Endothelial cell of umbilical vein (primary cell): Measurements from ENCODE around the gene CLSTN2. TPM values are rescaled to one million over a fixed set of nuclear protein-coding genes. Genes with fewer than 3 reads are reported as not detected.

ENCODE experiments used
- BruUV-seq: library from RNA; stranded (reverse); fragments of 400-500 nt; replicated peaks from 2 replicates; lab custom pipeline; 2021; lab: Mats Ljungman, UMichigan
- CTCF ChIA-PET: fragments of 300-600, 350-600 bp; sonication (Branson Sonifier 250); formaldehyde crosslinking; loops from one replicate; lab custom pipeline; 2021; ENCODE audit warnings: antibody characterized with exemption, inconsistent platforms; lab: Charles Lee
- POLR2A ChIA-PET: fragments of 300-600, 350-600 bp; sonication (Branson Sonifier 250); formaldehyde crosslinking; loops from one replicate; lab custom pipeline; 2021; ENCODE audit warnings: antibody characterized with exemption, inconsistent platforms; lab: Charles Lee
- DNase-seq: peaks from one replicate; pipeline ENCODE4 v3.0.0-alpha.2; 2011; ENCODE audit warnings: low read depth, low spot score
- FAIRE-seq: peaks from 2 replicates; lab custom pipeline; 2011; peaks lifted over from hg19 to GRCh38; lab: Jason Lieb, UNC
- H2AFZ ChIP-seq: 2 replicates; pipeline ENCODE4 v1.6.0; 2012; ENCODE audit warnings: low read depth, low read length, control low read depth, inconsistent platforms
- H3K27ac ChIP-seq: 2 replicates; pipeline ENCODE4 v1.5.1; 2011; ENCODE audit warnings: low read depth, mild to moderate bottlenecking, control low read depth, low read length, moderate library complexity; ENCODE audit not compliant: insufficient read depth
- H3K27me3 ChIP-seq, 2 experiments: 2 replicates each; pipeline versions ENCODE4 v1.6.0 to v1.6.1; 2011; ENCODE audit warnings: low read length in 2 of 2, mixed read lengths in 1 of 2; ENCODE audit not compliant: control insufficient read depth in 2 of 2, insufficient read depth in 2 of 2
- H3K36me3 ChIP-seq, 2 experiments: 2 replicates in 1 of 2; 3 replicates in 1 of 2; pipeline ENCODE4 v1.5.1; 2011; ENCODE audit warnings: low read length in 2 of 2, mild to moderate bottlenecking in 1 of 2, moderate library complexity in 1 of 2; ENCODE audit not compliant: control insufficient read depth in 2 of 2, insufficient read depth in 2 of 2; ENCODE audit errors: extremely low read depth in 1 of 2
- H3K4me1 ChIP-seq: 3 replicates; pipeline ENCODE4 v1.5.1; 2011; ENCODE audit warnings: mild to moderate bottlenecking, low read length; ENCODE audit not compliant: control insufficient read depth, insufficient read depth; ENCODE audit errors: extremely low read depth
- H3K4me2 ChIP-seq: 2 replicates; pipeline ENCODE4 v1.6.1; 2011; ENCODE audit warnings: low read length, control low read depth, mixed read lengths; ENCODE audit not compliant: insufficient read depth
- H3K4me3 ChIP-seq, 3 experiments: fragments of 200-600 bp in 1 of 3; sonication (generic), shearing (Covaris generic) in 1 of 3; replicated peaks in 1 of 3; 2 replicates each; pipeline ENCODE4 v1.5.1; 2011 to 2016; ENCODE audit warnings: control low read depth in 3 of 3, low read length in 3 of 3, mild to moderate bottlenecking in 2 of 3, inconsistent platforms in 1 of 3, low read depth in 1 of 3, moderate library complexity in 1 of 3; ENCODE audit not compliant: insufficient read depth in 1 of 3
- H3K79me2 ChIP-seq: 2 replicates; pipeline ENCODE4 v1.6.0; 2012; ENCODE audit warnings: low read length, inconsistent platforms; ENCODE audit not compliant: control insufficient read depth, insufficient read depth
- H3K9ac ChIP-seq: replicated peaks from 2 replicates; pipeline ENCODE3; 2011; ENCODE audit warnings: low read length, control low read depth; ENCODE audit not compliant: insufficient read depth; ENCODE audit errors: extremely low read depth
- H3K9me1 ChIP-seq: replicated peaks from 3 replicates; pipeline ENCODE4 v1.6.0; 2011; ENCODE audit warnings: mild to moderate bottlenecking, low read length; ENCODE audit not compliant: control insufficient read depth, insufficient read depth; ENCODE audit errors: extremely low read depth
- H3K9me3 ChIP-seq: replicated peaks from 2 replicates; pipeline ENCODE4 v1.5.1; 2012; ENCODE audit warnings: low read length, inconsistent platforms; ENCODE audit not compliant: control insufficient read depth, insufficient read depth
- H4K20me1 ChIP-seq: replicated peaks from 2 replicates; pipeline ENCODE3; 2011; ENCODE audit warnings: mild to moderate bottlenecking, low read length; ENCODE audit not compliant: control insufficient read depth, insufficient read depth; ENCODE audit errors: extremely low read depth
- EZH2 ChIP-seq: IDR thresholded peaks from 2 replicates; pipeline ENCODE4 v1.6.1; 2012; ENCODE audit warnings: borderline replicate concordance, low read depth, mild to moderate bottlenecking, moderate library complexity, low read length, inconsistent platforms; ENCODE audit not compliant: severe bottlenecking
- FOS ChIP-seq: IDR thresholded peaks from 2 replicates; pipeline ENCODE4 v1.6.1; 2011; ENCODE audit warnings: mild to moderate bottlenecking, low read length, moderate library complexity, borderline replicate concordance; ENCODE audit not compliant: insufficient read depth
- GATA2 ChIP-seq: IDR thresholded peaks from 2 replicates; pipeline ENCODE4 v1.7.0; 2011; ENCODE audit warnings: low read depth, mild to moderate bottlenecking, moderate library complexity, mixed read lengths, low read length; ENCODE audit not compliant: insufficient read length, insufficient read depth
- JUN ChIP-seq: IDR thresholded peaks from 2 replicates; pipeline ENCODE4 v1.6.1; 2011; ENCODE audit warnings: borderline replicate concordance, low read depth; ENCODE audit not compliant: insufficient read length, insufficient read depth
- MAX ChIP-seq: IDR thresholded peaks from 2 replicates; pipeline ENCODE4 v1.6.1; 2011; ENCODE audit not compliant: insufficient read depth, insufficient read length
- MYC ChIP-seq: IDR thresholded peaks from one replicate; pipeline ENCODE4 v1.6.1; 2011; ENCODE audit warnings: mild to moderate bottlenecking, low read depth, low read length
- POLR2A ChIP-seq: IDR thresholded peaks from 2 replicates; pipeline ENCODE4 v1.6.1; 2012; ENCODE audit warnings: low read depth, mild to moderate bottlenecking, control low read depth, low read length
- POLR2AphosphoS5 ChIP-seq: IDR thresholded peaks from 2 replicates; pipeline ENCODE4 v1.6.1; 2012; ENCODE audit warnings: low read depth, mild to moderate bottlenecking, control low read depth, low read length, moderate library complexity; ENCODE audit not compliant: insufficient read depth
- dilution Hi-C: fragments of 300-500 bp; cut with MboI; formaldehyde crosslinking; loops from one replicate; pipeline ENCODE4 v1.15.0; 2019; ENCODE audit warnings: low sequenced_read_pairs; ENCODE audit not compliant: extremely low pct_ligation_motif_present
- intact Hi-C: fragments of 100-400 bp; cut with micrococcal nuclease; formaldehyde crosslinking; loops from one replicate; pipeline ENCODE4 v1.10.0; 2022
- polyA plus RNA-seq, 4 experiments: library from polyadenylated mRNA; depleted of rRNA in 3 of 4; stranded (reverse) in 3 of 4; unstranded in 1 of 4; fragments of >200 nt; gene quantifications; 2 replicates each; pipeline versions ENCODE4 v1.2.1 to v1.2.3, GENCODE V29; 2011 to 2012; ENCODE audit warnings: missing spikeins in 1 of 4
- total RNA-seq: library from RNA; stranded (reverse); gene quantifications from 2 replicates; pipeline ENCODE4 v1.2.3, GENCODE V29; 2021
- TF ChIP-seq, protein P1 (sequence below), 2 donors: IDR thresholded peaks; 1 replicate in 1 of 2; 2 replicates in 1 of 2; pipeline ENCODE4 v1.5.1; 2011; ENCODE audit warnings: low read length in 2 of 2, mild to moderate bottlenecking in 2 of 2, moderate library complexity in 2 of 2, control low read depth in 1 of 2, inconsistent platforms in 1 of 2, low read depth in 1 of 2; ENCODE audit not compliant: insufficient read depth in 1 of 2; ENCODE audit errors: extremely low read depth in 1 of 2

Gene CLSTN2
- total and polyA plus RNA-seq, 2 donors (not counting 3 experiments of a cell fraction or from before 2014, with no cell fraction given) = 0.26 to 0.38 TPM

DNA sequence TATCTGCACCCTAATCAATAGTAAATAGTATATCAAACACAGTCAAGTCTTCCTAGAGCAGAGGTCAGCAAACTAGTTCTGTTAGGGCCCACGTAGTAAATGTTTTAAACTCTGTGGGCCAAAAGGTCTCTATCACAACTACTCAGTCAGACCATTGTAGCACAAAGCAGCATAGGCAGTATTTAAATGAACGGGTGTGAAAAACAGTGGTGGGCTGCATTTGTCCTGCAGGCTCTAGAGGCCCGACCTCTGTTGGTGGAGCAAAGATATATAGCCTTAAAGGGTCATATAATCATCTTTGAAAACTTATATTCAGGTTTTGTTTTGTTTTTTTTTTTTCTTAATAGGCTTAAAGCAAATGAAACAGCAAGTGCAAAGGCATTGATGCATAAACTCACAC lies 416.5 kb downstream of the CLSTN2 start:
- no peaks in the 10 kb centered on the region for H3K9me1 ChIP-seq
- H3K36me3 ChIP-seq = no peaks in the 10 kb centered on the region
- no peak overlapping the region for H3K4me2 ChIP-seq
- POLR2A ChIA-PET = no interaction called here
- FAIRE-seq (no peak), DNase-seq (no peak)
- dilution Hi-C loops (no loop called here), intact Hi-C loops (no loop called here)
- H3K27me3 ChIP-seq = no peaks in the 10 kb centered on the region
- no peaks in the 10 kb centered on the region for H3K4me1 ChIP-seq
- H2AFZ ChIP-seq = no peak overlapping the region
- no peak for TF ChIP-seq GATA2
- no peak for TF ChIP-seq MAX
- no peak overlapping the region for H3K4me3 ChIP-seq
- H3K27ac ChIP-seq = no peak overlapping the region
- BruUV-seq = no TSS peak
- CTCF ChIA-PET = no interaction called here
- no peaks in the 10 kb centered on the region for H4K20me1 ChIP-seq
- H3K9me3 ChIP-seq = no peaks in the 10 kb centered on the region
- no peaks in the 10 kb centered on the region for H3K79me2 ChIP-seq
- no peak overlapping the region for H3K9ac ChIP-seq

- Histone ChIP-seq H3K79me2 (no peaks in the 10 kb centered on the region), H3K4me1 (no peaks in the 10 kb centered on the region), H3K36me3 (no peaks in the 10 kb centered on the region), H3K9me1 (no peaks in the 10 kb centered on the region), H4K20me1 (no peaks in the 10 kb centered on the region), H2AFZ (no peak overlapping the region), H3K27ac (no peak overlapping the region), H3K4me2 (no peak overlapping the region), H3K4me3 (no peak overlapping the region), H3K27me3 (no peaks in the 10 kb centered on the region), H3K9me3 (no peaks in the 10 kb centered on the region), H3K9ac (no peak overlapping the region)
- no peak for TF ChIP-seq EZH2
- TF ChIP-seq, protein P1, sequence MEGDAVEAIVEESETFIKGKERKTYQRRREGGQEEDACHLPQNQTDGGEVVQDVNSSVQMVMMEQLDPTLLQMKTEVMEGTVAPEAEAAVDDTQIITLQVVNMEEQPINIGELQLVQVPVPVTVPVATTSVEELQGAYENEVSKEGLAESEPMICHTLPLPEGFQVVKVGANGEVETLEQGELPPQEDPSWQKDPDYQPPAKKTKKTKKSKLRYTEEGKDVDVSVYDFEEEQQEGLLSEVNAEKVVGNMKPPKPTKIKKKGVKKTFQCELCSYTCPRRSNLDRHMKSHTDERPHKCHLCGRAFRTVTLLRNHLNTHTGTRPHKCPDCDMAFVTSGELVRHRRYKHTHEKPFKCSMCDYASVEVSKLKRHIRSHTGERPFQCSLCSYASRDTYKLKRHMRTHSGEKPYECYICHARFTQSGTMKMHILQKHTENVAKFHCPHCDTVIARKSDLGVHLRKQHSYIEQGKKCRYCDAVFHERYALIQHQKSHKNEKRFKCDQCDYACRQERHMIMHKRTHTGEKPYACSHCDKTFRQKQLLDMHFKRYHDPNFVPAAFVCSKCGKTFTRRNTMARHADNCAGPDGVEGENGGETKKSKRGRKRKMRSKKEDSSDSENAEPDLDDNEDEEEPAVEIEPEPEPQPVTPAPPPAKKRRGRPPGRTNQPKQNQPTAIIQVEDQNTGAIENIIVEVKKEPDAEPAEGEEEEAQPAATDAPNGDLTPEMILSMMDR (IDR thresholded peaks at IDR 0.05; ENCODE audit: extremely low read depth in 1 of 2, insufficient read depth in 1 of 2, low read depth in 1 of 2, low read length in 2 of 2) = no peak
- no peak for TF ChIP-seq POLR2A
- no peak for TF ChIP-seq FOS
- no peak for TF ChIP-seq MAX
- no peak for TF ChIP-seq GATA2
- TF ChIP-seq POLR2AphosphoS5 = no peak
- TF ChIP-seq MYC = no peak
- no peak for TF ChIP-seq JUN
- dilution Hi-C loops (no loop called here), intact Hi-C loops (no loop called here)
- no peak for FAIRE-seq
- ChIA-PET CTCF (no interaction called here), POLR2A (no interaction called here)
- BruUV-seq = no TSS peak
- DNase-seq = no peak
Observed at GRCh38 chr3:140355481-140355880, 420.5 kb downstream of the CLSTN2 start.
